H1 (cell line): ENCODE data around the gene KRT72. TPM values are rescaled to one million over a fixed set of nuclear protein-coding genes. Genes with fewer than 3 reads are reported as not detected.
A peak's percentile ranks its signal among the peaks of the same experiment; 100 is the strongest.

Experiments
- CTCF ChIA-PET: fragments of 300-600 bp; sonication (Branson Sonifier 250); formaldehyde crosslinking; loops from one replicate; lab custom pipeline; 2021; ENCODE audit not compliant: partially characterized antibody; lab: Charles Lee
- POLR2A ChIA-PET: fragments of 300-600 bp; sonication (Branson Sonifier 250); formaldehyde crosslinking; loops from one replicate; lab custom pipeline; 2021; ENCODE audit warnings: inconsistent platforms; ENCODE audit not compliant: partially characterized antibody; lab: Charles Lee
- DNase-seq, 2 experiments: peaks; one replicate each; pipeline versions ENCODE4 v3.0.0 to v3.0.0-alpha.2; 2010 to 2022; ENCODE audit warnings: low spot score in 2 of 2, low read depth in 1 of 2, mixed read lengths in 1 of 2
- FAIRE-seq: peaks from 2 replicates; lab custom pipeline; 2011; peaks lifted over from hg19 to GRCh38; lab: Jason Lieb, UNC
- H2AFZ ChIP-seq: 2 replicates; pipeline ENCODE4 v1.8.1; 2012; ENCODE audit warnings: low read length, inconsistent platforms
- H2AK5ac ChIP-seq: 2 replicates; pipeline ENCODE4 v1.6.1; 2013; ENCODE audit warnings: low read depth, low read length
- H2BK120ac ChIP-seq: replicated peaks from 2 replicates; pipeline ENCODE3; 2013; ENCODE audit warnings: low read depth, low read length, inconsistent platforms
- H2BK12ac ChIP-seq: 2 replicates; pipeline ENCODE4 v1.6.1; 2013; ENCODE audit warnings: low read depth, low read length
- H2BK15ac ChIP-seq: 2 replicates; pipeline ENCODE4 v1.6.1; 2013; ENCODE audit warnings: low read length
- H2BK20ac ChIP-seq: 2 replicates; pipeline ENCODE4 v1.6.1; 2013; ENCODE audit warnings: low read length
- H2BK5ac ChIP-seq: 2 replicates; pipeline ENCODE4 v1.6.1; 2013; ENCODE audit warnings: low read depth, low read length
- H3K14ac ChIP-seq: 2 replicates; pipeline ENCODE4 v1.6.1; 2013; ENCODE audit warnings: inconsistent platforms; ENCODE audit not compliant: insufficient read length
- H3K18ac ChIP-seq: 2 replicates; pipeline ENCODE4 v1.6.1; 2013; ENCODE audit warnings: low read length; ENCODE audit errors: extremely low read depth
- H3K23ac ChIP-seq: 2 replicates; pipeline ENCODE4 v1.6.1; 2013; ENCODE audit warnings: inconsistent platforms; ENCODE audit not compliant: insufficient read length
- H3K23me2 ChIP-seq: 2 replicates; pipeline ENCODE4 v1.6.1; 2013; ENCODE audit warnings: low read depth, low read length
- H3K27ac ChIP-seq: 2 replicates; pipeline ENCODE4 v1.6.1; 2011; ENCODE audit warnings: low read depth, low read length, inconsistent platforms
- H3K27me3 ChIP-seq, 4 experiments: replicated peaks in 1 of 4; 1 replicate in 1 of 4; 2 replicates in 3 of 4; pipeline versions ENCODE4 v1.6.1 to v1.8.1; 2011 to 2013; ENCODE audit warnings: low read length in 3 of 4, mild to moderate bottlenecking in 3 of 4, inconsistent platforms in 2 of 4, mixed read lengths in 2 of 4, moderate library complexity in 1 of 4; ENCODE audit not compliant: control insufficient read depth in 3 of 4, insufficient read depth in 3 of 4; ENCODE audit errors: extremely low read depth in 1 of 4
- H3K36me3 ChIP-seq, 4 experiments: 2 replicates each; pipeline versions ENCODE4 v1.6.1 to v1.8.1; 2011 to 2013; ENCODE audit warnings: mild to moderate bottlenecking in 4 of 4, low read length in 3 of 4, moderate library complexity in 2 of 4, control low read depth in 1 of 4, inconsistent platforms in 1 of 4; ENCODE audit not compliant: insufficient read depth in 4 of 4, control insufficient read depth in 2 of 4
- H3K4ac ChIP-seq: replicated peaks from 2 replicates; pipeline ENCODE3; 2013; ENCODE audit warnings: low read length, low read depth, mixed read lengths, inconsistent platforms; ENCODE audit not compliant: insufficient read length
- H3K4me1 ChIP-seq, 4 experiments: replicated peaks in 1 of 4; 1 replicate in 1 of 4; 2 replicates in 3 of 4; pipeline versions ENCODE4 v1.6.1 to v1.8.1; 2011 to 2013; ENCODE audit warnings: low read length in 3 of 4, inconsistent platforms in 2 of 4, mixed read lengths in 1 of 4; ENCODE audit not compliant: insufficient read depth in 4 of 4, control insufficient read depth in 3 of 4
- H3K4me2 ChIP-seq, 2 experiments: 2 replicates each; pipeline versions ENCODE4 v1.6.1 to v1.8.1; 2011 to 2013; ENCODE audit warnings: low read depth in 2 of 2, low read length in 2 of 2, control low read depth in 1 of 2, inconsistent platforms in 1 of 2, mild to moderate bottlenecking in 1 of 2; ENCODE audit not compliant: insufficient read depth in 1 of 2
- H3K4me3 ChIP-seq, 4 experiments: fragments of 200-600, 300-600 bp in 1 of 4; sonication (generic), shearing (Covaris generic), sonication (Bioruptor Twin) in 1 of 4; 2 replicates each; pipeline versions ENCODE4 v1.5.1 to v1.8.1; 2011 to 2016; ENCODE audit warnings: low read length in 4 of 4, low read depth in 3 of 4, control low read depth in 2 of 4, inconsistent platforms in 2 of 4, mild to moderate bottlenecking in 2 of 4, mixed read lengths in 1 of 4, moderate library complexity in 1 of 4; ENCODE audit not compliant: insufficient read depth in 2 of 4; ENCODE audit errors: extremely low read depth in 1 of 4
- H3K56ac ChIP-seq: replicated peaks from 2 replicates; pipeline ENCODE3; 2013; ENCODE audit warnings: low read depth, mild to moderate bottlenecking, mixed read lengths, low read length, inconsistent platforms; ENCODE audit not compliant: insufficient read length
- H3K79me1 ChIP-seq: 2 replicates; pipeline ENCODE4 v1.6.1; 2013; ENCODE audit warnings: low read depth, low read length, control low read depth
- H3K79me2 ChIP-seq, 2 experiments: 2 replicates each; pipeline versions ENCODE4 v1.6.1 to v1.8.1; 2012 to 2013; ENCODE audit warnings: low read length in 2 of 2, mild to moderate bottlenecking in 2 of 2, inconsistent platforms in 1 of 2; ENCODE audit not compliant: insufficient read depth in 2 of 2, control insufficient read depth in 1 of 2
- H3K9ac ChIP-seq, 4 experiments: replicated peaks in 1 of 4; 1 replicate in 1 of 4; 2 replicates in 3 of 4; pipeline versions ENCODE4 v1.6.1 to v1.8.1; 2011 to 2013; ENCODE audit warnings: low read depth in 3 of 4, low read length in 3 of 4, control low read depth in 2 of 4, mild to moderate bottlenecking in 2 of 4, moderate library complexity in 2 of 4, inconsistent platforms in 1 of 4; ENCODE audit errors: extremely low read depth in 1 of 4
- H3K9me3 ChIP-seq, 2 experiments: 2 replicates each; pipeline versions ENCODE4 v1.6.1 to v1.8.1; 2012 to 2013; ENCODE audit warnings: mild to moderate bottlenecking in 2 of 2, moderate library complexity in 2 of 2, control low read depth in 1 of 2, inconsistent platforms in 1 of 2, low read depth in 1 of 2, low read length in 1 of 2, mixed read lengths in 1 of 2; ENCODE audit not compliant: insufficient read depth in 2 of 2
- H4K20me1 ChIP-seq, 2 experiments: replicated peaks in 1 of 2; 2 replicates each; pipeline versions ENCODE3 to v1.8.1; 2011 to 2013; ENCODE audit warnings: inconsistent platforms in 2 of 2, low read length in 2 of 2, mild to moderate bottlenecking in 1 of 2; ENCODE audit not compliant: insufficient read depth in 2 of 2, control insufficient read depth in 1 of 2
- H4K5ac ChIP-seq: 2 replicates; pipeline ENCODE4 v1.6.1; 2013; ENCODE audit warnings: low read length, low read depth, mixed read lengths, inconsistent platforms; ENCODE audit not compliant: insufficient read length
- H4K8ac ChIP-seq: 2 replicates; pipeline ENCODE4 v1.8.0; 2013; ENCODE audit warnings: mild to moderate bottlenecking, moderate library complexity, low read length, inconsistent platforms; ENCODE audit not compliant: insufficient read depth; ENCODE audit errors: extremely low read depth
- H4K91ac ChIP-seq: replicated peaks from 2 replicates; pipeline ENCODE3; 2013; ENCODE audit warnings: low read length, mixed read lengths, inconsistent platforms; ENCODE audit not compliant: insufficient read length
- CHD2 ChIP-seq: IDR thresholded peaks from 2 replicates; pipeline ENCODE4 v1.6.1; 2012; ENCODE audit warnings: low read length, improper control_type of control experiment
- CTBP2 ChIP-seq: IDR thresholded peaks from 2 replicates; pipeline ENCODE4 v1.7.0; 2011; ENCODE audit warnings: borderline replicate concordance, mild to moderate bottlenecking, moderate library complexity, mixed read lengths, low read length; ENCODE audit not compliant: insufficient read depth, insufficient read length
- GTF2F1 ChIP-seq: IDR thresholded peaks from 2 replicates; pipeline ENCODE4 v1.6.1; 2012; ENCODE audit warnings: low read depth, low read length, improper control_type of control experiment, borderline replicate concordance
- HDAC6 ChIP-seq: IDR thresholded peaks from one replicate; pipeline ENCODE4 v1.7.1; 2012; ENCODE audit warnings: low read depth, mild to moderate bottlenecking, inconsistent platforms, low read length, moderate library complexity
- KDM5A ChIP-seq: fragments of 200-600 bp; IDR thresholded peaks from 2 replicates; pipeline ENCODE4 v1.7.1; 2012; ENCODE audit warnings: mild to moderate bottlenecking, low read length, inconsistent platforms, mixed read lengths
- POLR2A ChIP-seq, 2 experiments: IDR thresholded peaks; 1 replicate in 1 of 2; 2 replicates in 1 of 2; pipeline ENCODE4 v1.6.1; 2011; ENCODE audit warnings: low read depth in 2 of 2, low read length in 2 of 2, mild to moderate bottlenecking in 2 of 2; ENCODE audit errors: control extremely low read depth in 1 of 2
- POLR2AphosphoS5 ChIP-seq: IDR thresholded peaks from 2 replicates; pipeline ENCODE4 v1.6.1; 2011; ENCODE audit warnings: low read depth, low read length
- RBBP5 ChIP-seq: IDR thresholded peaks from 2 replicates; pipeline ENCODE4 v1.7.1; 2012; ENCODE audit warnings: low read depth, mild to moderate bottlenecking, inconsistent platforms, low read length, moderate library complexity, borderline replicate concordance
- SP2 ChIP-seq: IDR thresholded peaks from 2 replicates; pipeline ENCODE4 v1.6.1; 2012; ENCODE audit warnings: mild to moderate bottlenecking, low read length, inconsistent platforms
- TAF1 ChIP-seq: IDR thresholded peaks from 2 replicates; pipeline ENCODE4 v1.6.1; 2011; ENCODE audit warnings: mild to moderate bottlenecking, low read depth, low read length
- WGBS, 2 experiments: shearing (Covaris generic) in 1 of 2; methylation state at CpG; one replicate each; pipeline versions ENCODE4 v1.1.6 to v1.1.7; 2013 to 2015; ENCODE audit warnings: low lambda C conversion rate in 2 of 2, mixed read lengths in 2 of 2, inconsistent platforms in 1 of 2, low coverage in 1 of 2, missing lambda C conversion rate in 1 of 2; ENCODE audit not compliant: insufficient replicate concordance in 2 of 2, insufficient coverage in 1 of 2, insufficient read length in 1 of 2; ENCODE audit errors: extremely low coverage in 1 of 2, missing lambda C conversion rate in 1 of 2; 5-methylcytosine and 5-hydroxymethylcytosine counted together
- polyA plus RNA-seq, 7 experiments: library from polyadenylated mRNA; depleted of rRNA in 3 of 7; stranded (reverse) in 5 of 7; unstranded in 2 of 7; fragments of >200 nt in 5 of 7; fragments of 200-250 nt in 2 of 7; gene quantifications; 1 replicate in 5 of 7; 2 replicates in 1 of 7; 4 replicates in 1 of 7; pipeline versions ENCODE4 v1.2.1 to v1.2.3, GENCODE V29; 2011 to 2013; ENCODE audit warnings: missing spikeins in 2 of 7, mixed read lengths in 2 of 7
- total RNA-seq: library from RNA; stranded (reverse); fragmentation: NEBNext Ultra II Directional; extraction: Animal tissue kit (Norgen Biotek cat#: 25700); gene quantifications from 2 replicates; pipeline ENCODE4 v1.2.1, GENCODE V29; 2021

KRT72 gene
- total and polyA plus RNA-seq, 2 of the 8 experiments (the other 6 are each of a cell fraction or from before 2014, with no cell fraction given): not detected

DNA sequence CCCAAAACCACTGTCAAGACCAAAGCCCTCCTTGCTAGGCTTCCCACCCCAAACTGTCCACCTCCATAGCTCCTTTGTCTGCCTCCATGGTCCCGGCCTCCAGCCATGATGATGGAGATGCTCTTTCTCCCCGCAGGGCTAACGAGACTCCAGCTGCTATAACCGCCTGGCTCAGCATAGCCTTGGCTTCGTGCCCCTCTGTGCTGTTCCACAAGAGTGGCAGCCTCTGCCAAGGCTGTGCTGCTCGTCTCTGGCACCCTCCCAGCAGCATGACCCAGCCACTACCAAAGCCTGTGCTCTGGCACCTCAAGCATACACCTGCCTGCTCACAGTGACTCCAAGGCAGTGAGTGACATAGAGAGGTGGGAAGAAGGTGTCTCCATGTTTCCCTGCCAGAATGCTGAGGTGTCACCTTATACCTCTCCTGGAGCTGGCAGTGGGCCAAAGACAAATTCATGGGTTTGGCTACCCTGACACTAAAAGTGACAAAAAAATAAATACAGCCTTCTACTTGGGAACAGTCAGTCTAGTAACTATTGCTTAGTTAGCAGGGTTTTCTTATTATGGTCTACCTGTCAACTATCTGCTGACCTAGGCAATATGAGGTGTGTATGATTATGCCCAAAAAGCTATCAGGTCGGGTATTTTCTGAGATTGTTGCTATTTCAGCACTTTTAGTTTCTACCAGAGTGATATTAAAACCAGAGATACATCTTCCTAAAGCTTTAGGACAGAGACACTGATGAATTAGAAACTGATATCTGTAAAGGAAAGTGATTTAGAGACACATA, 33.2 kb upstream of the KRT72 start:
- H4K8ac ChIP-seq: no peak overlapping the region
- H2BK120ac ChIP-seq: no peak overlapping the region
- CTCF ChIA-PET: interaction anchor here (0.7 to 2.5 kb wide), 4 partner anchors 8 to 73 kb away, joined by 3 to 8 read pairs (median 3); no protein-coding TSS in a partner anchor
- H4K5ac ChIP-seq: no peak overlapping the region
- no peaks in the 10 kb centered on the region for H3K9me3 ChIP-seq
- H3K36me3 ChIP-seq: no peaks in the 10 kb centered on the region
- no peaks in the 10 kb centered on the region for H4K20me1 ChIP-seq
- DNase-seq (peak in 1 of 2 experiments; percentile 14), FAIRE-seq (no peak)
- H3K27me3 ChIP-seq: no peaks in the 10 kb centered on the region; a peak in 1 of 7 replicates
- H3K4me1 ChIP-seq: no peaks in the 10 kb centered on the region
- H3K23me2 ChIP-seq: no peaks in the 10 kb centered on the region
- H4K91ac ChIP-seq: no peak overlapping the region
- TF ChIP-seq SP2 (no peak), GTF2F1 (no peak), HDAC6 (no peak), POLR2AphosphoS5 (no peak), POLR2A (IDR thresholded peaks at IDR 0.05; ENCODE audit: control extremely low read depth in 1 of 2, low read depth in 2 of 2, low read length in 2 of 2) (no peak), KDM5A (no peak), CHD2 (no peak), TAF1 (no peak), CTBP2 (no peak), RBBP5 (no peak)
- no peak overlapping the region for H3K27ac ChIP-seq
- no peak overlapping the region for H2BK15ac ChIP-seq
- H3K14ac ChIP-seq: peak overlapping the region; percentile 91
- no peak overlapping the region for H2AFZ ChIP-seq
- no peak overlapping the region for H3K56ac ChIP-seq
- no peak overlapping the region for H3K18ac ChIP-seq
- H2BK5ac ChIP-seq: no peak overlapping the region
- H2AK5ac ChIP-seq: no peak overlapping the region
- 78% methylated on average over 6 of the region's 7 CpGs; no CpG with 5 or more reads in 1 of the 2 experiments for WGBS, 2 experiments
- H3K4me3 ChIP-seq: no peak overlapping the region
- H3K79me2 ChIP-seq: no peaks in the 10 kb centered on the region
- POLR2A ChIA-PET: no interaction called here
- no peak overlapping the region for H3K23ac ChIP-seq
- H2BK20ac ChIP-seq: no peak overlapping the region
- H3K4ac ChIP-seq: no peak overlapping the region
- no peak overlapping the region for H2BK12ac ChIP-seq
- no peak overlapping the region for H3K9ac ChIP-seq
- no peak overlapping the region for H3K4me2 ChIP-seq
- H3K79me1 ChIP-seq: no peaks in the 10 kb centered on the region
